ENCODE measurements around the gene HYAL2.
A peak's percentile ranks its signal among the peaks of the same experiment; 100 is the strongest.

Gene HYAL2

GRCh38 chr3:50350213-50350526, 27.6 kb upstream of the HYAL2 start:
- no peak for DNase-seq

- peak; percentile 83 for DNase-seq
Measured at GRCh38 chr3:50347187-50347813, 24.8 kb upstream of the HYAL2 start.

GRCh38 chr3:50345586-50346234, 23.2 kb upstream of the HYAL2 start, which contains the start of gene ZMYND10:
ZMYND10 (minus strand) TSS chr3:50345732; CDS start chr3:50345579, 153 bp downstream.
- DNase-seq, result peak; percentile 80

GRCh38 chr3:50345008-50345407, 22.5 kb upstream of the HYAL2 start:
- DNase-seq, result no peak

GRCh38 chr3:50342813-50343633, 20.5 kb upstream of the HYAL2 start:
- no peak for DNase-seq

GRCh38 chr3:50341996-50342650, 19.6 kb upstream of the HYAL2 start:
- no peak for DNase-seq

GRCh38 chr3:50341537-50341936, 19.0 kb upstream of the HYAL2 start:
- DNase-seq, result no peak

- DNase-seq, result peak; percentile 90
Measured at GRCh38 chr3:50340448-50341329, 18.1 kb upstream of the HYAL2 start, which contains the start of gene RASSF1. RASSF1 (minus strand) TSS chr3:50340836; CDS start chr3:50340805, 31 bp downstream.

GRCh38 chr3:50340147-50340447, 17.6 kb upstream of the HYAL2 start:
- DNase-seq, result no peak

GRCh38 chr3:50339485-50340146, 17.1 kb upstream of the HYAL2 start:
- DNase-seq, result no peak

GRCh38 chr3:50338965-50339364, 16.4 kb upstream of the HYAL2 start:
- no peak for DNase-seq

- DNase-seq, result peak; percentile 100
Measured at GRCh38 chr3:50337175-50337861, 14.8 kb upstream of the HYAL2 start.

GRCh38 chr3:50336452-50337174, 14.1 kb upstream of the HYAL2 start:
- no peak for DNase-seq

- DNase-seq, result no peak
Measured at GRCh38 chr3:50334339-50335075, 12.0 kb upstream of the HYAL2 start.

- DNase-seq, result no peak
Measured at GRCh38 chr3:50333744-50334328, 11.3 kb upstream of the HYAL2 start.

GRCh38 chr3:50331364-50331907, 8.9 kb upstream of the HYAL2 start:
- DNase-seq, result no peak

GRCh38 chr3:50330330-50330729, 7.8 kb upstream of the HYAL2 start:
- no peak for DNase-seq

- DNase-seq, result peak; percentile 97
Measured at GRCh38 chr3:50327943-50328691, 5.6 kb upstream of the HYAL2 start, which contains the start of gene TUSC2. TUSC2 (minus strand) TSS chr3:50328223; CDS start chr3:50328099, 124 bp downstream.
